Activated T-helper 2 cell treated with anti-CD3 and anti-CD28 coated beads, Interferon-gamma antibody, Interleukin-2, Interleukin-4, amounts not matched to agents 10 μg/mL and 5 μg/mL and 100 μg/mL, durations not matched to agents 14 hours and 24 hours and 36 hours (primary cell): ENCODE measurements around the gene TMEM184C. TPM values are rescaled to one million over a fixed set of nuclear protein-coding genes. Genes with fewer than 3 reads are reported as not detected.

Experiments used
- total RNA-seq: library from RNA; stranded (reverse); gene quantifications from 2 replicates; pipeline ENCODE4 v1.2.3, GENCODE V29; 2022

Gene TMEM184C
- total RNA-seq, 1 donor from 2014 or later, result 20.4 TPM

Other genes with a start within 250 kb of the TMEM184C start
- not detected in 2 replicates for gene EDNRA, start 136.3 kb upstream of the TMEM184C start, total RNA-seq
- gene PRMT9, start 66.8 kb downstream of the TMEM184C start, total RNA-seq, result 8.4 and 8.9 TPM in 2 replicates
- 18.5 TPM in 2 replicates for gene ARHGAP10, start 114.7 kb downstream of the TMEM184C start, total RNA-seq